Erythroblast (primary cell): ENCODE results near the gene CFP.

ENCODE experiments used
- DNase-seq, 2 experiments: peaks; one replicate each; lab custom pipeline; 2025; lab: John Stamatoyannopoulos, UW
- GATA1 ChIP-seq: IDR thresholded peaks from 2 replicates; pipeline ENCODE4 v1.6.1; 2011; ENCODE audit warnings: low read depth, mild to moderate bottlenecking, control low read depth, low read length, moderate library complexity
- POLR2A ChIP-seq: IDR thresholded peaks from 2 replicates; pipeline ENCODE4 v1.6.1; 2011; ENCODE audit warnings: mild to moderate bottlenecking, low read length

CFP gene

DNA sequence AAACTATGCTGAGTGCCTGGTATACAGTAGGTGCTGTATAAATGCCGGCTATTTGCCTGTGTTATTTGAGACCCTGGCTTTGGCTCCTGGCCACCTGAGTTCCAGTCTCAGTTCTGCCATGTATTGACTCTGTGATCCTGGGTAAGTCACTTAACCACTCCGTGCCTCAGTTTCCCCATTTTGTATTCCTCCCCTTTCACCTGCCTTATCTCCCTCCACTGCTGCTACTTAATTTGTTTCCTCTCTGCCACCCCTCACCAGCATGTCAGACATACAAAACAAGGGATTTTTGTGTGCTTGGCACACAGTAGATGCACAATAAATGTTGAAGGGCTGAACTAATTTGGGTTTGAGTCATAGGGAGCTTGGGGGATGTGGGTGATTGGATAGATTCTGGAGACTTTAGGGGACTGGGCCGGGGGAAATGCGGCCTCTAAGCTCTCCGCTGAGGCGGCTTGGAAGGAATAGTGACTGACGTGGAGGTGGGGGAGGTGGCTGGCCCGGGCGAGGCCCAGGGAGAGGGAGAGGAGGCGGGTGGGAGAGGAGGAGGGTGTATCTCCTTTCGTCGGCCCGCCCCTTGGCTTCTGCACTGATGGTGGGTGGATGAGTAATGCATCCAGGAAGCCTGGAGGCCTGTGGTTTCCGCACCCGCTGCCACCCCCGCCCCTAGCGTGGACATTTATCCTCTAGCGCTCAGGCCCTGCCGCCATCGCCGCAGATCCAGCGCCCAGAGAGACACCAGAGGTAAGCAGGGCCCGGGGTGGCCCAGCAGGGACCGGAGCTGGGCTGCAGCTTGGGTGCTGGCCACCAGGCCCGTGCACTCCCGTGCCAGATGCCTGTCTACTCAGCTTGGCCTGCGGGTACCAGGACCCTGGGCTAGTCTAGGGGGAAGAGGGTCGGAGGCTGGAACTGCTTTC lies 47.7 kb downstream of the CFP start, which contains the start of gene TIMP1:
Gene TIMP1, plus strand, starts transcription at position 706 of the 917 bp plus-strand sequence. CDS start 980 bp downstream, outside the sequence.
- DNase-seq, result peak; percentile 88 to 92
- TF ChIP-seq GATA1, result no peak
- TF ChIP-seq POLR2A, result peak; percentile 79

- peak in 1 of 2 experiments; percentile 12 for DNase-seq
- no peak for TF ChIP-seq GATA1
- TF ChIP-seq POLR2A, result no peak
Measured at GRCh38 chrX:47579537-47579936, 50.2 kb downstream of the CFP start.

- no peak for DNase-seq
- TF ChIP-seq POLR2A (no peak), GATA1 (no peak)
Measured at GRCh38 chrX:47578692-47579091, 51.0 kb downstream of the CFP start.

DNA sequence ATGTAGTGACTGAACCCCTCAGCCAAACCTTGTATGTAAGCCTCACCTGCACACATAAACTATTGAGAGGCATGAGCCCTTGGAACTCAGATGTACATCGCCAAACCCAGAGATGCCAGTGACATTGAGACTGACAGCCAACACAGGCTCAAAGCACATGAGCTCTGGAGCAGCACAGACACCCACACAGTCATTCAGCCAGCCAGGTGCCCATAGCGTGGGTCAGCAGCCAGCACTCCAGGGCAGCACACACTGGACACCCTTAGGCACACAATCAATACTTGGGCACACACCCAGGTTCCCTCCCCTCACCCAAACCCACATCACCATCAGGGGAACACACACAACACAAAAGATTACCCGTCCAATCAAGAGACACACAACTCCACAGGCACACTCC lies 51.8 kb downstream of the CFP start:
- TF ChIP-seq POLR2A (no peak), GATA1 (no peak)
- DNase-seq, result no peak

DNA sequence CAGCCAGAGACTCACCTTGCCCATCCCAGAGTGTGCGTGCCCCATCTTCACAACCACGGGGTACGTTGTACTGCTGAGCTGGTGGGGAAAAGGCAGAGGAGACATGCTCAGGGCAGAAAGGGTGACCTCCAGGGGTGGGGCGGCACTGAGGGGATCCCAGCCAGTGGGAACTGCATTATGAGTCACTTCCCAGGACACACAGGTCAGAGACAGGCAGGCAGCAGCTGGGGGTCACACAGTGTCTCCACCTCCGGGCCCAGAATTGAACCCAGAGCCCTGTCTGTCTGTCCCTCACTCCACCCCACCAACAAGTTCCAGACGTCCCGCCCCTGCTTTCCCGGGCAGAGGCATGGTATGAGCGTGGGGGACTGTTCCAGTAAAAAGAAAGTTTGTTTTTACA lies 52.3 kb downstream of the CFP start:
- TF ChIP-seq POLR2A, result no peak
- no peak for TF ChIP-seq GATA1

GRCh38 chrX:47576021-47576898 lies 53.5 kb downstream of the CFP start:
- DNase-seq, result no peak
- TF ChIP-seq POLR2A (no peak), GATA1 (no peak)

More for the DNA sequence above, 52.3 kb downstream of the CFP start:
- no peak for DNase-seq

GRCh38 chrX:47574547-47575301 lies 55.0 kb downstream of the CFP start:
- DNase-seq, result peak; percentile 71 to 82

GRCh38 chrX:47574076-47574546 lies 55.6 kb downstream of the CFP start:
- TF ChIP-seq GATA1 (no peak), POLR2A (no peak)
- DNase-seq, result no peak

More at GRCh38 chrX:47574547-47575301, 55.0 kb downstream of the CFP start:
- TF ChIP-seq POLR2A, result no peak
- TF ChIP-seq GATA1, result no peak

GRCh38 chrX:47573341-47574075 lies 56.2 kb downstream of the CFP start:
- no peak for DNase-seq
- no peak for TF ChIP-seq GATA1
- no peak for TF ChIP-seq POLR2A
